Measurements from ENCODE around the gene RPS13.

DNA sequence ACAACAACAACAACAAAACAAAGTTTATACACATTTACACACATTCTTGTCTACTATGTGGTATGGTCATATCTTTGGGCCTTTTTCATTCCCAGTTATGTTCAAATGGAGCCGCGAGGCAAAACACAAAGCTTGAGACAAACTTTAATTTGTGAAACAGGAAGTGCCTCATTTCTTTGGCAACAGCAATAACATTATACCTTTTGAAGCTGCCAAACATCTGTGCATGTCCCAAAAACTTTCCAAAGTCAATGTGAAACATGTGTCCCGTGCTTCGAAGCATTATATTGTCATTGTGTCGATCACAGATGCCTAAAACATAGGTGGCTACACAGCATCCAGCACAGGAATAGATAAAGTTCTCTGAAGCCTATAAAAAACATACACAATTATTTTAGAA, 25.0 kb upstream of the RPS13 start:
- TF ChIP-seq, protein P1, sequence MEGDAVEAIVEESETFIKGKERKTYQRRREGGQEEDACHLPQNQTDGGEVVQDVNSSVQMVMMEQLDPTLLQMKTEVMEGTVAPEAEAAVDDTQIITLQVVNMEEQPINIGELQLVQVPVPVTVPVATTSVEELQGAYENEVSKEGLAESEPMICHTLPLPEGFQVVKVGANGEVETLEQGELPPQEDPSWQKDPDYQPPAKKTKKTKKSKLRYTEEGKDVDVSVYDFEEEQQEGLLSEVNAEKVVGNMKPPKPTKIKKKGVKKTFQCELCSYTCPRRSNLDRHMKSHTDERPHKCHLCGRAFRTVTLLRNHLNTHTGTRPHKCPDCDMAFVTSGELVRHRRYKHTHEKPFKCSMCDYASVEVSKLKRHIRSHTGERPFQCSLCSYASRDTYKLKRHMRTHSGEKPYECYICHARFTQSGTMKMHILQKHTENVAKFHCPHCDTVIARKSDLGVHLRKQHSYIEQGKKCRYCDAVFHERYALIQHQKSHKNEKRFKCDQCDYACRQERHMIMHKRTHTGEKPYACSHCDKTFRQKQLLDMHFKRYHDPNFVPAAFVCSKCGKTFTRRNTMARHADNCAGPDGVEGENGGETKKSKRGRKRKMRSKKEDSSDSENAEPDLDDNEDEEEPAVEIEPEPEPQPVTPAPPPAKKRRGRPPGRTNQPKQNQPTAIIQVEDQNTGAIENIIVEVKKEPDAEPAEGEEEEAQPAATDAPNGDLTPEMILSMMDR (optimal IDR thresholded peaks at IDR 0.05 in 1 of 3, IDR thresholded peaks at IDR 0.05 in 1 of 3, conservative IDR thresholded peaks at IDR 0.05 in 1 of 3; ENCODE audit: extremely low read depth in 1 of 3, insufficient read depth in 2 of 3, low read length in 3 of 3), result no peak
- TF ChIP-seq EZH2 (IDR thresholded peaks at IDR 0.05; ENCODE audit: low read length), result no peak
